Measurements from ENCODE around the gene NKX1-1.
A peak's percentile ranks its signal among the peaks of the same experiment; 100 is the strongest.

NKX1-1 gene

DNA sequence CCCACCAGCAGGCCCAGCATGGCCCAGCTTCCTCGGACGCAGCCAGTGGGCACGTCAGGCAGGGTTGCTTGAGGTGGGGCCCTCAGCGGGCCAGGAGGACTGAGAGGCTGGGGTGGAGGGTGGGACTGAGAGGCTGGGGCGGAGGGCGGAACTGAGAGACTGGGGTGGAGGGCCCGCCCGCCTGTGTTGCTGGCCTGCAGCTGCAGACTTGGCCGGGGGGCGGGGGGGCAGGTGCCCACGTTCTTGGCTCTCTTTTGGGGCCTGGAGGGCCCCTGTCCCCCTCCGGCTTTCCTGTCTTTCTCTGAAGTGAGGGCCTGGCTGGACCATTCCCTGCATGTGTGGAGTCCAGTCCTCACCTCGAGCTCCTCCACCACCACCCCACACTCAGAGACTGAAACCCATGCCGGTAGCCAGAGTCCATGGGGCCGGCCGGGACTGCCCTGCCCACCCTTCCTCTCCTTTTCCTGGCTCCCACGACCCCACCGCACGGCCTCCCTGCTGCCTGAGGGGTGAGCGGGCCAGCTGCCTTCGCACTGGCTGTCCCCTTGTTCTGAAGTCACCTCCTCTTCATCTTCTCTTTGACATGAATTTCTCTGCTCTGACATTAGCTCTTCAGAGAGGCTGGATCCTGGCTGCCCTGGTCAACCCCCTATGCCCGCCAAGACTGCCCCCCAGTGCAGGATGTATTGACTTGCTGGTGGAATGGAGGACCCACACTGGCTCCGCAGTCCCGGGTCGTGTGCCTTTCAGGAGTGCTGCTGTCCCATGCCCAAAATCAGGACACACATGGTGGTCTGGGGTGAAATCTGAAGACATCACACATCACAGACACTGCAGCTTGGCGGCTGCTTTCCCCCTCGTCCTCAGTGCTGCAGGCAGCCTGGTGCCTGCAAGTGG, 10.1 kb upstream of the NKX1-1 start:
- no peak for DNase-seq

DNA sequence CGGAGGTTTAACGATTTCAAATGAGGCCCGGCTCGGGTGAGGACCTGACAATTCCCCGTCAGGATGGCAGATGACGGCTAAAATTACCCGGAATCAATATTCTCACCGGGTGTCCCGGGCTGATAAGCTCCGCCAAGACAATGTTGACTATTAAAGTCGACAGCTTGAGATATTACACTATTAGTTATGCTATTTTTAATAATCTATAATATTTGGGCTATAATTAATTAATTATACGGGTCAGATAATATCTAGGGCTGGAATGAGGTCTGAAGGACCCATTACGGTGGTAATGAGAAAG, 9.4 kb upstream of the NKX1-1 start:
- DNase-seq: no peak

DNA sequence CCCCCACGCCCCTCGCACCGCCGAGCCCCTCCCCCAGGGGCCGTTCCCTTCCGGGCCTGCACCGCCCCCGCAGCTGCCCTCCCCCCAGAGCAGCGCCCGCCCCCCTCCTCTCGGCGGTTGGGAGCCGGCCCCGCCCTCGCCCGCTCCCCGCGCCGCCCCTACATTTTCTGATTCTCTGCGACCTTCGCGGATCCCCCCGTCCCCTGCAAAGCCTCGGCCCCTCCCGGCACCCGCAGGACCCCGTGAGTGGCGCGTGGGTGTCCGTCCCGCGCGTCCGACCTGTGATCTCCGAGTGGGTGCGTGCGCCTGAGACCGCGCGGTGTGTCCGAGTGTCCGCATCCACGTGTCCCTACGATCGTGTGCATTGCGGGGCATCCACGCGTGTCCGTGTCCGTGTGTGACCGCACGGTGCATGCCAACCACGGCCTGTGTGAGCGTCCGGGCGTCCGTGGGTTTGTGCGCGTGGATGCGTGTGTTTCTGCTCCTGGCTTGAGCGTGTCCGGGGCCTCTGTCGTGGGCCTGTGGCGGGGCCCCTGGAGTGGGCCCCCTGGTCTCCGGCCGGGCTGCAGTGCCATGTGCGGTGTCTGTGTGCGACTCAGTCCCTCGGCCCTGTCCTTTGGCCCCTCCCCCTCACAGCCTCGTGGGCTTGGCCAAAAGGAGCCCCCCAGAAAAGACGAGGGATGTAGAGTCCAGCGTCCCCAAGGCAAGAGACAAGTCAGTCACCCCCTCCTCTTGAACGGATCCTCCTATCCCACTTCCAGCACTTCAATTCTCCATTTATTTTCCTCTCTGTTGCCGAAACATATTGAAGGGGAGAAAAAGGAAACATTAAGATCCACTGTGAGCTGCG, 8.8 kb upstream of the NKX1-1 start:
- DNase-seq: no peak

DNA sequence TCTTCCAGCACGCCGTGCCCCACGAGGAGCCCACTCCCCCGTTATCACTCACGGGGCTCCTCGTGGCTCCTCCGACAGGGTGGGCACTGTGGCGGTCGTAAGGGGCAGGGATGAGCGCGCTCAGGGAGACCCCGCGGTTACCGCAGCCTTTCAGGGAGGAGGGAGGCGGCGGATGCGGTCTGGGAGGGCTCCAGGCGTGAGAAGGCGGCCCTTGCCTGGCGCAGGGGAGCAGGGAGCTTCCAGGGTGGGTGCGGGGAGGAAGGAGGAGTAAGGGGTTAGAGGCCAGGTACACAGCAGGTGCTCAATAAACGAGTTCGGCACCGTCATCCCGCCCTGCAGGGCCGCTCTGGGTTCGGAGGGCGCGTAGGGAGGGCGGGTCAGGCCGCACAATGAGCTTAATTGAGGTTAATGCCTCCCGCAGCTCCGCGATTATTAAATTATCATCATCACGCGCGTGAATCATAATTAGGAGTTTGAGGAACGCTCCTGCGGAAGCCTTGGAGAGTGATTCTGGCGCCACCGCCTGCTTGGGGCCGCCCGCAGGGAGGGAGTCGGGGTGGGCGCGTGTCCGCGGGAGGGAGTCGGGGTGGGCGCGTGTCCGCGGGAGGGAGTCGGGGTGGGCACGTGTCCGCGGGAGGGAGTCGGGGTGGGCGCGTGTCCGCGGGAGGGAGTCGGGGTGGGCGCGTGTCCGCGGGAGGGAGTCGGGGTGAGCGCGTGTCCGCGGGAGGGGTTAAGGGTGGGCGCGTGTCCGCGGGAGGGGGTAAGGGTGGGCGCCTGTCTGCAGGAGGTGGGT, 7.6 kb upstream of the NKX1-1 start:
- no peak for DNase-seq

DNA sequence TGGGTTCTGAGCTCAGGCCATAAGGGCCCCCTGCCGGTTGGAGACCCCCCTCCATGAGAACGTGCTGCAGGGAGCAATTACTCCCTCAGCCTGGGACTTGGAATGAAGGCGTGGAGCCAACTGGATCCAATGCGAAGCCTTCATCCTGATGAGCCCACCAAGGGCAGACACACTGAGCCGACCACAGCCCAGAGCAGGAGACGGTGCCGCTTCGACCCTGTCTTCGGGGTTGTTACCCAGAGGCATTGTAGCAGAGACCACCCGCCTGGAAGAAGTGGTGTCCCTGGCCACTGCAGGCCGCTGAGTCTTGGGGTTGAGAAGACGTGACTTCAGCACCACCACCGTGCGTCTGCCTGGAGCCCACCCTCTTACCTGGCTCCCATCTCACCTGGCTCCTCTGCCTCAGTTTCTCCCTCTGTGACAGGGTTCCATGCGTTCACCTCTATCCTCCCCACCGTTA, 7.0 kb upstream of the NKX1-1 start:
- no peak for DNase-seq

DNA sequence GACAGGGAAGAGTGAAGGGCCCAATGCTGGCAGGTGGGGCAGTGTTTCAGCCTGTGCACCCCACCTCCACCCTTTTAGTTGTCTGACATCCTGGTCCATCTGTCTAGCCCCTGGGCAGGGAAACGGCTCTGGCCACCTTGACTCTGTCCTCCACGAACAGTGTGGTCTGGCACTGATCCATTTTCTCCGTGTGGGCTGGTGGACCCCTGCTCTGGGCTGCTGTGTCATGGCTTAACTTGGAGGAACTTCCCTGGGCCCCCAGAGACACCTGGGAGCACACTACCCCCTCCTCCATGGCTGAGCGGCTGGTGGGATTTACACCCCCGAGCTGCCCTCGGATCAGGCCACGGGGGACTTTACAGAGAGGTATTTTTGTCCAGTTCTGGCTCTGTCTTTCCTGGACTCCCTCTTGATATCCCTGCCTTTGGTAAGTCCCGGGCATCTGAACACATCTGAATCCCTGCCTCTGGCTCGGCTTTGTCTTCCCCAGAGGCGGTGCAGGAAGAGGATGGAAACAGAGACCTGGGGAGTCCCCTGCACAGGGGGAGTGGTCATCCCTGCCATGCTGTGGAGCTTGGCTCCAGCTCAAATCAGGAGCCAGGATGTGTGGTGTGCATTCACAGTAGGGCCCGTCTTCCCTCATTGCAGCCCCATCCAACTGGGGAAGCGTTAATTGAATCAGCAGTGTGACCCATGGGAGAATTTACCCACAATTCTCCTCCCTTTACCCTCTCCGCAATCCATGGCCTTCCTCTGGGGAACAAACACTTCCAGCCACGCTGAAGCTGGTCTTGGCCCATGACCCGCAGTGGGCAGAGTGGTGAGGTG, 6.3 kb upstream of the NKX1-1 start:
- DNase-seq: no peak

DNA sequence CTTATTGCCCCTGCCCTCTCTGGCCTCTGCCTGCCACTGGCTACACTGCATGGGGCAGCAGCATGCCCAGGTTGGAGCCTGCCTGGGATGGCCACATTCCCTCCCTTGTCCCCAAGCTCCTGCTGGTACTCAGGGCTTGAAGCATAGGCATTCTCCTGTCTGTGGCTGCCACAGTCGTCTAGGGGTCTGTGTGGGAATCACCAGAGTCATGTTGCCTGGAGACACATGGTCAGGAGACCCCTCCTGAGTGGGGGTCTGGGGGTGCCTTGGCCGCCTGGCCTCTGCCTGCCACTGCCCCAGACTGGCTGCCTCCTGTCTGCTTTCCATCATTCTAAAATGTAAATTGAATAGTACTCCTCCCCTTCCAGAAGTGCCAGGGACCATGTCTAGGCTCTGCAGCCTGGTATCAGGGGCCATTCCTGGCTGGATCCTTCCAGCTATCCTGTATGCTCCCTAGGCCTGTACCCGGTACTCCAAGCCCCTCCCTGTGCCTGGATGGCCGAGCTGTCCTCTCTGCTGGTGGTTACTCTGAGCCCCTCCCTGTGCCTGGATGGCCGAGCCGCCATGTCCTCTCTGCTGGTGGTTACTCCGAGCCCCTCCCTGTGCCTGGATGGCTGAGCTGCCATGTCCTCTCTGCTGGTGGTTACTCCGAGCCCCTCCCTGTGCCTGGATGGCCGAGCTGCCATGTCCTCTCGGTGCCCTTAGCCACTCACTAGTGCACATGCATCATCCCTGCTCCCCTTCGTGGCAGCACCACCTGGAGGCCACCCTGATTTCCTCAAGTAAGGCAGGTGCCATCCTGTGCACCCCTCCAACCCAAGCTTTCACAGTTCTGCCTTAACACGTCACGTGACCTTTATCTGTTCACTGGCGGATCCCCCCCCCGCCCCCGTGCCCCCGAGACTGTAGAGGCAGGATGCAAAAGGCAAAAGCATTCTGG, 5.5 kb upstream of the NKX1-1 start:
- DNase-seq: no peak

DNA sequence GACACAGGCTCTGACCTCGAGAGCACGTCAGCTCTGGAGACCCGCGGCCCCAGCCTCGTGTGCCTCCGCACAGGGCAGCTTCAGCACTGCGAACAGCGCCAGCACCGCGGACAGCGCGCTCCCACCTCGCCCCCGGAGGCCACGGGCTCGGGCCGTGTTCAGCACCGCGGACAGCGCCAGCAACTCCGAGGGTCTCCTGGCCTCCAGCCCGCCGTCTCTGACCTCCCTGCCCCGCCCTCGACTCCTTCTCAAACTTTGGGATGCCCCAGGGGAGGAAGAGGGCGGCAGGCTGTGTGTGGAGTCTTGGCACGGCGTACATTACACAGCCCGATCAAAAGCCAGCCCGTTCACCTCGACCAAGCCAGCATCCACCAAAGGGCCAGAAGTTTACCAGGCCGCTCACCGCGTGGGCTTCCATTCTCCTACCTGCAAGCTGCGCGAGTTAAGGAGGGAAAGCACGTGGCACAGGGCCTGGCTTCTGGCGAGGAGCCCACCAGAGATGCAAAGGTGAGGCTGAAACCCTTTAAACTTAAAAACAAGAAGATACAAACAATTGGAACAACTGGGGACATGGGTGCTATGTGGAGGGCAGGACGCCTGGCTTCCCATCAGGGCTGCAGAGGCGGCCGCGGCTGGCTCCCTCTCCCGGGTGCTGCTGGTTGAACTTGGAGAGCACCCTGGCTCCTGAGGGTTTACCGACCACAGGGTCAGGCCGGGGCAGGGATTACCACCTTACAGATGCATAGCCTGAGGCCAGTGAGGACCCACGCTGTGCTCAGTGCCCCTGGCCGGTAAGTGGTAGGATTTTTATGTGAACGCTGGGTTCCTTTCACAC, 4.5 kb upstream of the NKX1-1 start:
- DNase-seq: no peak

DNA sequence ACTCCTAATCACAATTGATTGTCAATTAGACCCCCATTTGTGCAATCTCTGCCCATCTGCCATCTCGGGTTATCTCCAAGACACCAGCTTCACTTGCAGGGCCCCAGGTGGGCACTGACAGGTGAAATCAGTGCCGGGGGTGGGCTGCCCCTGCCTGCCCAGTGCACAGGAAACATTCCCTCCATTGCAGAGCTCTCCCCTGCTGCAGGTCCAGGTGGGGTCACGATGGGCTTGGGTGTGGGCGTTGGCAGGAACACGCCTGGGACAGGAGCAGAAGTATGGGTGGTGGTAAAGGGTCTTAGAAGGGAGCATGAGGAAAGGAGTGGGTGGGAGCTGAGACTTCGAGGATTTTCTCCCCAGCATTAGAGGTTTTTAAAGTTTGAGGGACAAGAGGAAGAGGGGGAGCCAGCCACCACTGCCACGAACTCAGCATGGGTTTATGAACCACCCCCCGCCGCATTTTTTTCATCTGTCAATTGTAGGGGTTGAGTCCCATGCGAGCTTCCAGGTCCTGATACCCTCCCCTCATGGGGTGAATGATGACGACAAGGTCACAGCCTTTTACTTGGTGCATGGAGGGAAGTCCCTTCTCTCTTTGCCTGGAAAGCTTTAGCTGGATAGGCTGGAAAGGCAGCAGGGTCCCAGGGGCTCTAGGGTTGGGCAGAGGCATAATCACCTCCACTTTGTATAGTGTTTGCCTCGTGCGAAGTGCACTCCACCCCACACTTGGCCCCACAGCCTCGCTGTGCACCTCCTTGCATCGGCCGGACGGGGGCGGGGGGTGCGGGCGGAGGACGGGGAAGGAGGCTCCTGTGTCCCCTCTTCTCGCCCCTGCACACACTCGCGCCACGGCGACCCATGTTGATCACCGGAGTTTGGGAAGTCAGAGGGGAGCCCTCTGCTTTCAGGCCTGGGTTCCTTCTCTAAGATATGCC, 3.5 kb upstream of the NKX1-1 start:
- no peak for DNase-seq

DNA sequence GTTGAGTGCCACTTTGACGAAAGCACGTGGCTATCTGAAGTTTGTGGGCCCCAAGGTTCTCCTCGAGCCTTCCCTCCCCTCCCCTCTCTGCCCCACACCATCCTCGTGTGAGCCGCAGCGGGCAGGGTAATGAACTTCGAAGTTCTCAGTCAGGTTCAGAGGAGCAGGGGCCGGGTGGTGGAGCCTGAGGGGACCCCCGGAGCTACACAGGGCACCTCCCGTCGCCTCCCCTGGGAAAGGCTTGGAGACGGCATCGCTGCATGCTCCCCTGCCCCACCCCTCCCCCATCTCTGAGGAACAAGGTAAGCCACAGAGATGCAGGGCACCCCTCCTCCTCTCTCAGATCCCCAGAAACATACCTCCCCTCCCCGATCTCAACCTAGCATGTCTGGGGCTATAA, 2.8 kb upstream of the NKX1-1 start:
- no peak for DNase-seq

DNA sequence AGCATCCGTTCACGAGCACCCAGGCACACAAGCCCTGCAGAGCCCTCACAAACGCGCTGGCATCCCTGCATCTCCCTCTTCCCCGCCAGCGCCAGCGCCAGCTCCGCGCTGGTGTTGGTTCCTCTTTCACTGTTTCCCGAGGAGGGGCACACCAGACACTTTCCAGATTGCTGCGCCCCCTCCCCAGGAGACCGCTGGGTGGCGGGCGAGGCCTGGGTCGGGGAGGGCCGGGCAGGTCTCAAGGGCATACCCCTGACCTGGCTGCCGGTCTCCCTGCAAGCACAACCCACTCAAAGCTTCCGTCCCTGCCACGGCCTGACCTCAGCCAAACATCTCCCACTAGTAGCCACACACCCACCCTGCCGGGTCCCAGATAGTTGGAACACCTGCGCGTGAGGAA, 2.2 kb upstream of the NKX1-1 start:
- peak in 1 of 2 experiments; percentile 27 for DNase-seq

DNA sequence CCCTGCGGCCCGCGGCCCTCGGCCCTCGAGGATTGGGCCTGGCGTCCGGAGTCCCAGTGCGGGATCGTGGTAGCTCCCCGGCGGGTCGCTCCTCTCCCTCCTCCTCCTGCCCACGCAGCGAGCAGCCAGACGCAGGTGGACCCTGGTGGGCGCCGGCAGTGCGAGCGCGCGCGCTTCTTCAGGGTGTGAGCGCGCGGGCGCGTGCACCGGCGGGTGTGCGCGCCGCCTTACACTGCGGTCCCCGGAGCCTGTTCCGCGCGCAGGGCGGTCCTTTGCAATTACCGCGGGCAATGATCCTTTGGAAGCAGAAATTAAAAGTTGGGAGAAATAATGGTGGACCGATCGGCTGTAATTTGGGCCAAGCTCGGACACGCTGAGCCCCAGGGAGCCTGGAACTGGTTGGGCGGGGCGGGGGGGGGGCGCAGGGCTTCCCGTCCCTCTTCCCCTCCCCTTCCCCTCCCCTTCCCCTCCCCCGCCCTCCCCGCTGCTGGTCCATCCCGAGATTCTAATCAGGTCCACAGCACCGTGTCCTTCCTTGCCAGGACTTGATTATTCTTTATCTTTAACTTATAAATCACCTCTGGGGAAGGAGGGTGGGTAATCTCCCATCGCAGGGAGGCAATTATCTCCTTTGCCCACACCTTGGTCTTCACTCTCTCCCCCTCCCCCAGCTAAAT, 1.6 kb upstream of the NKX1-1 start:
- DNase-seq: no peak

DNA sequence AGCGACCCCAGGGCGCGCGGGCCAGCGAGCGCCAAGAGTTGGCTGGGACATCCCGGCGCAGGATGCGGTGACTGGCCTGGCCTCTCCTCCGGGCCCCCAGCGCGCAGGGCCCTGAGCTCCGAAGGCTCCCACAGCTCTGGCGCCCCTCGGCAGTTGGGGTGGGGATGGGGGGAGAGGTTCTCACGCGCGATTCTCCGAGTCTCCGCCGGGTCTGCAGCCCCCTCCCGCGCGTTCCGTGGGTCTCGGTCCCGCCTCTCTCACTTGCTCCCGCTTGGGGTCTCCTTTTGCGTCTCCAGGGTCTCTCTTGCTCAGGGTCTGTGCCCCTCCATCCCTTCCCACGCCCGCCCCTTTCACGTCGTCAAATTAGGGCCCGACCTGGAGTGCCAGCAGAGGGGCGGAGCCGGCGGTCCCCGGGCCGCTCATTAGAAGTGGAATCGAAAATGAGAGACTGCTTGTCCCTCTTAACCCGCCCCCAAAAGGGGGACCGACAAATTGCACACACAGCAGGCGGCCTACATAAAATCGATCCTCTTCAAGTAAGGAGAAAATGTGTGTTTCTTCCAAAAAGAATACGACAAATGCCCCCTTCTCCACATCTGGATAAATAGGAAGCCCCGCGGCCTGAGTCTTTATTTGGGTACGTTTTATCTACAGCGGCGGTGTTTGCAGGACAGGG, 877 bp upstream of the NKX1-1 start:
- no peak for DNase-seq

DNA sequence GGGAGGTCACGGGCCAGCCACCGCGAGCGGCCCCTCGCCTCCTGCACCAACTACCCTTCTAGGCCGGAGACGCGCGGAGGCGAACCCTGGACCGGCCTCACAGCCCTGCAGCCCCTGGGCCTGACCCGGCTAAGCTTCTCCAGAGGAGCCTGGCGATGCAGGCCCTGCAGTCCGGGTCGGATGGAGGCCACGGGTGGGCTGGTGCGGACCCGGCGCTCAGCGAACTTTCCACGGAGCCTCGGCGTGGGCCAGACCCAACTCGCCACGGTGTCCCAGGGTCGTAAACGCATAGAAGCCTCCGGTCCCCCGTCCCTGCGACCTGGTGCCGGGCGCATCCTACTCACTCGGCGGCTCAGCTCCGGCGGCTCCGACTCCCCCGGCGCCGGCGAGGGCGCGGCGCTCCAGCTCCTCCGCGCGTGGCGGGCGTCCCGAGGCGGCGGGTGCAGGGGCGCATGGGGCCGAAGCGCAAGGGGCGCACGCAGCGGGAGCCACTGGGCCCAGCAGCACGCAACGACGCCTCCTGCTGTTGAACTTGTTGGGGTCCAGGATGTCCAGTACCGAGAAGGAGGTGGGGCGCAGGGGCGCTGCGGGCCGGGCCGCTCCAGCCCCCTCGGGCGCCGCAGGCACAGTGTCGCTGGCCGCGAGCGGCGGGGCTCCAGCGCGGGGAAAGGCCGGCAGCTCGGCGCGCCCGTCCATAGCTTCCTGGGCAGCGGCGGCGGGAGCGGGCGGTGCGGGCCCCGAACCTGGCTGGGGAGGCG, 427 bp downstream of the NKX1-1 start:
- DNase-seq: no peak

DNA sequence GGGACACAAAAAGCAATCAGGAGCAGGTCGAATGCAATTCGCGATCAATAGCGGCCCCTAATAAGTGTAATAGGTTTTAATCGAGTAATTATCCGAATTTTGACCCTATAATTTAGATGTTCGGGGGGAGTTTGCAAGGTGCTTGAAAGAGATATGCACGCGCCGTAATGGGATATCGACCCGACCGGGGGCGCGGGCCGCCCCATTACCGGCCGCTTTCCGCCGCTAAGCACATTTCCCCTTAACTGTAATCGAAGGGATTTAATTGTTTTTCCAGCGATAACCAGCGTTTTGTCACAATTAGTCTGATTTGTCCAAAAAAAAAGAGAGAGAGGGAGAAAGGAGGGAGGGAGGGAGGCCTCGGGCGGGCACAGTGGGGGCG, 997 bp downstream of the NKX1-1 start:
- no peak for DNase-seq

DNA sequence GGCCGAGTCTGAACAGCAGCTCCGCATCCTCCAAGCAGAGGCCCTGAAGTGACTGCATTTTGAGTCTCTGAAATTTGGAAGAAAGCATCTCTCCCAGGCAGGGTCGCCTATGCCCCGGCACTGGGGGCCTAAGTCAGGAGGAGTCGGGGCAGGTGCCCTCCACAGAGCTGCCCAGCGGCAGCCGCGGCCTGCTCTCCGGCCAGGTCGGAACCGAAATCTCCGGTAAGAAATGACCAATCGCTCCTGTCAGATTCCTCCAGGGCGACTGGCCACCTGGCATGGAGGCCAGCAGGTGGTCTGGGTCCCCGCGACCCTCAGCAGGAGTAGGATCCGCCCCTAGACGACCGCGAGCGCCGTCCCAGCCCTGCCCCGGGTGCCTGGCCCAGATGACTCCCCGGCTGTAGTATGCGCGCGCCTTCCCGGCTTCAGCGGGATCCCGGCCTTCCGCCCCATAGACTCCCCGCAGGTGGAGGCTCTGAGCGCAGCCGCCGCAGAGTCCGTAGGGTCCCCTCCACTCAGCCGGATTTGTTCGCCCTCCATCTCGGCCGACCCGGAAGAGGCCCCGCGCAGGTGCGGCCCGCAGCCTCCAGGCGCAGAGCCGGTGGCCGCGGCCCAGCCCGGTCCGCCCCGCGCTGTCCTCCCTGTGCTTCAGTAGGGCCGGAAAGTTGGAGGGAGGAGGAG, 1.5 kb downstream of the NKX1-1 start:
- no peak for DNase-seq

All from NCI-H1930 (cell line).